Left cardiac atrium (tissue), 4 donors: ENCODE results near the gene IZUMO4. TPM values are rescaled to one million over a fixed set of nuclear protein-coding genes. Genes with fewer than 3 reads are reported as not detected.

Experiments
- ATAC-seq, 2 donors: fragments of 200-7000 bp; cut with Tn5 transposase; one replicate each; pipeline ENCODE4 v1.9.1; 2020; ENCODE audit warnings: mild to moderate bottlenecking in 2 of 2, moderate library complexity in 2 of 2
- DNase-seq: peaks from one replicate; pipeline ENCODE4 v3.0.0-alpha.2; 2020
- intact Hi-C, 2 donors: fragments of 100-400 bp; cut with DNase I; formaldehyde crosslinking; loops; one replicate each; pipeline versions ENCODE4 v1.14.1 to v1.15.1; 2022 to 2023
- total RNA-seq, 2 donors: library from RNA; stranded (reverse); fragmentation: NEBNext Ultra II Directional; extraction: Animal tissue kit (Norgen Biotek cat#: 25700); gene quantifications; one replicate each; pipeline ENCODE4 v1.2.1, GENCODE V29; 2021
- donor health status: DM: no; HTN: yes; CAD: no.
- donor health status: DM: no; HTN: yes; CAD: no; lungs with severe emphysema.
- donor health status: DM: yes; HTN: yes; CAD: no.
- donor health status: Dilated cardiomyopathy.

The IZUMO4 gene
- total RNA-seq, 2 donors from 2014 or later = 0.89 to 2.3 TPM

GRCh38 chr19:2132731-2133490, 36.2 kb downstream of the IZUMO4 start:
- peak; percentile 55 to 64 for ATAC-seq
- intact Hi-C loops = no loop called here
- peak; percentile 65 for DNase-seq

DNA sequence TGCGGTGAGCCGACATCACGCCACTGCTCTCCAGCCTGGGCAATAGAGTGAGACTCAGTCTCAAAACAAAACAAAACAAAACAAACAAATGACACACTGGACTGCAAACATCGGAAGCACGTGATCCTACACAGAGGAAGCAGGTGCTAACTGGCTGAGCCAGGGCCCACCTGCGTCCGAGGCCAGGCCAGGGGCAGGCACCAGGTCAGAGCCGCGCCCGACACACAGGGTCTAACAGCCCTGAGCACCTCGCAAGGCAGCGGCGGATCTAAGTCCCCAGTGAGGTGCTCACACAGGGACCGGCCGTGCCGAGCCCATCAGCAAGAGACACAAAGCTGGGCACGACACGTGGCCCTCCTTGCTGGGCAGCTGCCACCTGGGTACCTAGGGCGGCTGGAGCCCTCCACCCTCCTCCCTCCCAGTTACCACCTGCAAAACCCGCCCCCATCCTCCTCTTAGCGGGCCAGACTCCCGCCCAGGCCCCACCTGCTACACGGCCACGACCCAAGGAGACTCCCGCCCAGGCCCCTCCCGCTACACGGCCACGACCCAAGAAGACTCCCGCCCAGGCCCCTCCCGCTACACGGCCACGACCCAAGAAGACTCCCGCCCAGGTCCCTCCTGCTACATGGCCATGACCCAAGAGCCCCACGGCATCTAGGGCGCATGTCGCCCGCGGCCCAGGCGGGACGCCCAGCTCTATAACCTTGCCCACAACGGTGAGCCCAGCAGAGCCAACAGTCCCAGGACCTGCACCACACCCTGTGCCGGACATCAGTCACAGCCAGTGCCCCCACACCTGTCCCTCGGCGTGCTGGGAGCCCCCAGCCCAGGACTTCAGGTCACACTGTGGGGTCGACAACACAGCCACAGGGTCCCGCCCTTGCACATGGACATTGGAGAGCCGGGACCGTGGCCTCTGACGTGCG, 39.0 kb downstream of the IZUMO4 start:
- intact Hi-C loops = no loop called here
- no peak for DNase-seq
- ATAC-seq = no peak

- no peak for DNase-seq
- intact Hi-C loops = no loop called here
- ATAC-seq = no peak
These were observed 40.1 kb downstream of the IZUMO4 start for GRCh38 chr19:2136796-2137195.

DNA sequence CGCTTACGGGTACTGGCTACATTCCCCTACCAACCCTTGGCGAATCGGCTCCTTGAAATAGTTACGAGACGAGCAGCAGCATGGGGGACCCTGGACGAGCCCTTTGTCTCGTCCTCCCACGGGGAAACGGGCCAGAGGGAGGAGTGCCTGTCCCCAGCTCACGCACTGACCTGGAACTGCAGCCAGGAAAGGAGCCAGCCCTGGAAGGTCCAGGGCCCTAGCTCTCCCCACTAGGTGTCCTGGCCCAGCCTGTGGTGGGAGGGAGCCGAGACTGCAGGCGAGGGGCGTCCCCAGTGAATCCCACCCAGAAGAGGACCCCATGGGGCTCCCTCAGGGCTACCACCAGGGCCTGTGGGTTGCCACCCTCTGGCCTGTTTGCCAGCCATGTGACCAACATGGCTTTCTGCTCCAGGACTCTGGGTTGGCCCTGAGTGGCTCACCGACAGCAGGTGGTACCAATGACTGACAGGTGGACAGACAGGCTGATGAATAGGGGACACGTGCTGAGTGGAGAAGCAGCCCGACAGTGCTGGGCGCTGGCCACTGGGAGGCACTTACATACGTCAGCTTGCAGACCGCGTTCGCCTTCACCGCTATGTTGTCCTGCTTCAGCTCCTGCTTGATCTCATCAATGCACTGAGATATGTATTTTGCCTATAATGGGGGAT, 41.5 kb downstream of the IZUMO4 start:
- ATAC-seq = peak; percentile 8 to 16
- no peak for DNase-seq
- intact Hi-C loops = no loop called here

DNA sequence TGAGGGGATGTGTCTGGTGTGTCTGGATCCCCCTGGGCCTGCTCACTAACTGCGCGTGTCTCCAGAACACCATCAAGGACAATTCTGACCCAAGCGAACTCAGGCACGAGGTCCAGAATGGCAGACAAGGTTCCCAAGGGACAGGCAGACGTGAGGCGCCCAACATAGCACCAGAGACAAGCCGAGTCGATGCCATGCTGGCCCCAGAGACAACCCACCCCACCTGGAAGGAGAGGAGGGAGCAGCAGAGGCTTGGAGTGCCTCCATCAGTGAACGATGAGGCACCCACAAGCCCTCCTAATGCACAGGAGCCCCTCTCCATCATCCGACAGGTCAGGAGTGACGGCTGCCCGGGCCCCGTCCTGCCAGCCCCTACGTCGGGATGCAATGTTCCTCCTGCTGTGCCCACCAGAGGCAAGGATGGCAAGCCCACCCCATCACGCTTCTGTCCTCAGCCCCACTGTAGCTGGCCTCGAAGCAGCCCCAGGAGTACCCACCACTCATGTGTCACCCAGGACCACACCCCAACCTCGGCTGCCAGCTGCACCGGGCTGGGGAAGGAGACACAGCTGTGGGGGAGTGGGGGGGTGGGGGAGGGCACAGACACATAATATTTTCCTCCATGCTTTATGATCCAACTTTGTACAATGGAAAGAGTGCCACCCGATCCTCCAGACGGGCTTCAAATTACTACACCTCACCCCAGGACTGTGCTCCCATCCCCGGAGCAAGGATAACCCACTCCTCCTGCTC, 42.8 kb downstream of the IZUMO4 start:
- ATAC-seq (no peak), DNase-seq (no peak)
- intact Hi-C loops = no loop called here

- DNase-seq = no peak
- intact Hi-C loops = no loop called here
- no peak for ATAC-seq
These were observed 43.4 kb downstream of the IZUMO4 start for GRCh38 chr19:2140138-2140569.

- DNase-seq (no peak), ATAC-seq (no peak)
- intact Hi-C loops = no loop called here
These were observed 45.6 kb downstream of the IZUMO4 start for GRCh38 chr19:2142173-2142829.

- intact Hi-C loops = no loop called here
- no peak for ATAC-seq
- DNase-seq = no peak
These were observed 47.5 kb downstream of the IZUMO4 start for GRCh38 chr19:2144190-2144589.

DNA sequence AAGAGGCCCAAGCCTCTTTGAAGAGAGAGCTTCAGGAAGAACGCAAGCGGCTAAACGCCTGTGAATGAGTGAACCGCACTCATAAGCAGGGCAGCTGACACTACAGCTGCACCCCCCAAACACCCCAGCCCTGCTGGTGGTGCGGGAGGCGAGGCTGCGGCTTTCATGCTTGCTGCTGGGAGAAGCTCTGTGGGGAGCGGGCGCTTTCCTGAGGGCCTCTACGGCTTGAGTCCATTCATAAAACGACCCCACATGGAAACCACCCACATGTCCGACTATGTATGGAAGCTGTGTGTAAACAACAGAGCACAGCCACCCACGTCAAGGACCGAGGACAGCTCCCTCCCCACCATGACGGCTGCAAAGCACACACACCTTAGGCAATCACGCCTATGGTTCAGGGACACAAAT, 49.1 kb downstream of the IZUMO4 start:
- intact Hi-C loops = no loop called here
- ATAC-seq (no peak), DNase-seq (no peak)

- DNase-seq = no peak
- ATAC-seq = no peak
- intact Hi-C loops = no loop called here
These were observed 51.9 kb downstream of the IZUMO4 start for GRCh38 chr19:2148482-2149135.

Other genes starting within 250 kb of the IZUMO4 start
- gene REXO1, start 248.4 kb upstream of the IZUMO4 start, total RNA-seq = 10 to 100 TPM; 14.8 to 22.3 TPM
- 10 to 100 TPM in 1 of 2 donors, 1 to 10 TPM in 1; 9.9 to 12.9 TPM for gene KLF16, start 233.3 kb upstream of the IZUMO4 start, total RNA-seq
- 10 to 100 TPM; 60.8 to 66.1 TPM for gene ABHD17A, start 211.4 kb upstream of the IZUMO4 start, total RNA-seq
- 1 to 10 TPM; 2.3 to 3.0 TPM for gene ADAT3, start 191.5 kb upstream of the IZUMO4 start, total RNA-seq
- gene SCAMP4, start 191.5 kb upstream of the IZUMO4 start, total RNA-seq = 10 to 100 TPM; 21.4 to 22.8 TPM
- gene CSNK1G2, start 155.7 kb upstream of the IZUMO4 start, total RNA-seq = 10 to 100 TPM; 28.0 to 34.6 TPM
- gene BTBD2, start 81.2 kb upstream of the IZUMO4 start, total RNA-seq = 10 to 100 TPM; 51.4 to 54.3 TPM
- 100 to 1,000 TPM; 127 to 174 TPM for gene MKNK2, start 45.7 kb upstream of the IZUMO4 start, total RNA-seq
- gene MOB3A, start 589 bp upstream of the IZUMO4 start, total RNA-seq = 10 to 100 TPM; 24.9 to 28.6 TPM
- 100 to 1,000 TPM in 1 of 2 donors, 10 to 100 TPM in 1; 80.6 to 128 TPM for gene AP3D1, start 54.7 kb downstream of the IZUMO4 start, total RNA-seq
- gene DOT1L, start 67.0 kb downstream of the IZUMO4 start, total RNA-seq = 10 to 100 TPM in 1 of 2 donors, 1 to 10 TPM in 1; 9.8 to 16.2 TPM
- gene PLEKHJ1, start 139.4 kb downstream of the IZUMO4 start, total RNA-seq = 10 to 100 TPM; 45.2 to 45.7 TPM
- gene SF3A2, start 139.9 kb downstream of the IZUMO4 start, total RNA-seq = 10 to 100 TPM; 28.8 to 34.4 TPM
- gene AMH, start 152.4 kb downstream of the IZUMO4 start, total RNA-seq = 1 to 10 TPM in 1 of 2 donors, under 1 TPM in 1; 0.80 to 1.6 TPM
- under 1 TPM in 1 of 2 donors, not detected in 1; 0.27 TPM for gene JSRP1, start 159.5 kb downstream of the IZUMO4 start, total RNA-seq
- 1 to 10 TPM; 1.0 to 2.3 TPM for gene PEAK3, start 185.3 kb downstream of the IZUMO4 start, total RNA-seq
- not detected for gene LINGO3, start 211.2 kb downstream of the IZUMO4 start, total RNA-seq
- gene LSM7, start 231.7 kb downstream of the IZUMO4 start, total RNA-seq = 10 to 100 TPM; 43.6 to 47.7 TPM
- gene SPPL2B, start 231.8 kb downstream of the IZUMO4 start, total RNA-seq = 10 to 100 TPM; 22.9 to 33.7 TPM